Renal cortical epithelial cell (primary cell): ENCODE results near the gene FNDC3B. TPM values are rescaled to one million over a fixed set of nuclear protein-coding genes. Genes with fewer than 3 reads are reported as not detected.

Source experiments
- DNase-seq: peaks from one replicate; pipeline ENCODE4 v3.0.0-alpha.2; 2011; ENCODE audit warnings: low read depth
- total RNA-seq: library from RNA; depleted of rRNA; stranded (reverse); fragments of >200 nt; gene quantifications from 2 replicates; pipeline ENCODE4 v1.2.3, GENCODE V29; 2014

Gene FNDC3B
- total RNA-seq, 1 donor from 2014 or later: 220 TPM

- DNase-seq: no peak
Observed at GRCh38 chr3:172031996-172032395, 7.4 kb upstream of the FNDC3B start.

- no peak for DNase-seq
Observed at GRCh38 chr3:172033396-172033795, 6.0 kb upstream of the FNDC3B start.

- DNase-seq: peak; percentile 62
Observed at GRCh38 chr3:172034786-172035685, 4.3 kb upstream of the FNDC3B start.

DNA sequence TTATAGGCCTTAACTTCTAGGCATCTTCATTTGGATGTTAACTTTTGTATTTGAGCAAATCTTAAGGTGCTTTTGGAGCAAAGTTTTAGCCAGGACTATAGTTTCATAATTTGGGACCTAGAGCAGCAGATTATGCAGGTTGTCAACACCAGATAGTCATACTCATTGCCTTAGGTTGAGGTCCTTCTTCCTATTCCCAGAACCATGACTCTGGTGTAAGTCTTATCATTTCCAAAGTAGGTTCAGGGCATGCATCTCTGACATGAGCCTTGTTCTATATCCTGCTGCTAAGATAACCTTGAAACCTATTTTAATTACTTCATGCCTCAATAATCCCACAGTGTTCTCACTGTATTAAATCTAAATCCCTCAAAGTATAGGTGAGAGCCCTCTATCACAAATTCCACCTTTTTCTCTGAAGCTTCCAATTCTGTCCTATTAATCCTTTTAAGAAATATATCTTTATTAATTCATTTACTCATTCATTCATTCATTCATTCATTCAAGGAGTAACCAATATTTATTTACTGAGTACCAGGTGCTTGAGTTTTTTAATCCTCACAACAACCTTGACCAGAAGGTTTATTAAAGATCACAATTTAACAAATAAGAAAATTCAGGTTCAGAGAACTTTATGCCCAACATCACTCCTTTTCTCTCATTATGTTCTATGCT, 2.7 kb upstream of the FNDC3B start:
- DNase-seq: no peak

GRCh38 chr3:172038798-172039435, 461 bp upstream of the FNDC3B start:
- no peak for DNase-seq

DNA sequence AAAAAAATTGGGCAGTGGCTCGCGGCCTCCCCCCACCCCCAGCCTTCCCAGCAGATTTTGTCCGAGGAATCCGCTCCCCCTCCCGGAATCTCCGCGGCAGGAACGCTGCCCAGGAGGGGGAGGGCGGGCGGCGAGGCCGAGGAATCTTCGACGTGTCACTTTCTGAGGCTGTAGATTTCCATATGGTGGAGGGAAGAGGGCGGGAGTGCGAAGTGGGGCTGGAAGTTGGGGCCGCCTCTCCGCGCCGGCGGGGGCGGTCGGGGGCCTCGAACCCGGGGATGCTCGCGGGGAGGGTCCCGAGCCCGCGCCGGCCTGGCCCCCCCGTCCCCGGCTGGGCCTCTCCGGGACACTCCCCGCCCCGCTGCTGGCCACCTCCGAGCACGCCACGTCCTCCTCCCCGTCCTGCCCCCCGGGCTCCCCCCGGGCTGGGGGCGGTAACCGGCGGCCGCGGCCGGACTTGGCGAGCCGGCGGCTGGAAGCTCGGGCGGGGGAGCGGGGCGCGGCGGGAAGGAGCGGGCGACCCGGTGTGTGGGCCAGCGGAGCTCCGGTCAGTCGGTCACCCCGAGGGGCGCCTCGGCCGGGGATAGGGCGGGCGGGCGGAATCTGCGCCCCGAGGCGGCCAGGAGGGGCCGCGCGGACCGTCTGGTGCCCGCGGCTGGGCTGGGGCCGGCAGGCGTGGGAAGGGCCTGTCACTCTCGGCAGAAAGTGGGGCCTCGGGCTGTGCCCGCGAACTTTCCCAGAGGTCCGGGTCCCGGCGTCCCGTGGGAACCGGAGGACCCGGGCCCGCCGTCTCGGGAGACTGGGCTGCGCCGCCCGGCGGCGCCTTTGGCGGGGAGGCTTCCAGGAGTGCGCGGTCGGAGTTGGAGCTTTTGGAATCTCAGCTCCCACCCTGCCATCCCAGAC, 951 bp downstream of the FNDC3B start:
- DNase-seq: peak; percentile 49

DNA sequence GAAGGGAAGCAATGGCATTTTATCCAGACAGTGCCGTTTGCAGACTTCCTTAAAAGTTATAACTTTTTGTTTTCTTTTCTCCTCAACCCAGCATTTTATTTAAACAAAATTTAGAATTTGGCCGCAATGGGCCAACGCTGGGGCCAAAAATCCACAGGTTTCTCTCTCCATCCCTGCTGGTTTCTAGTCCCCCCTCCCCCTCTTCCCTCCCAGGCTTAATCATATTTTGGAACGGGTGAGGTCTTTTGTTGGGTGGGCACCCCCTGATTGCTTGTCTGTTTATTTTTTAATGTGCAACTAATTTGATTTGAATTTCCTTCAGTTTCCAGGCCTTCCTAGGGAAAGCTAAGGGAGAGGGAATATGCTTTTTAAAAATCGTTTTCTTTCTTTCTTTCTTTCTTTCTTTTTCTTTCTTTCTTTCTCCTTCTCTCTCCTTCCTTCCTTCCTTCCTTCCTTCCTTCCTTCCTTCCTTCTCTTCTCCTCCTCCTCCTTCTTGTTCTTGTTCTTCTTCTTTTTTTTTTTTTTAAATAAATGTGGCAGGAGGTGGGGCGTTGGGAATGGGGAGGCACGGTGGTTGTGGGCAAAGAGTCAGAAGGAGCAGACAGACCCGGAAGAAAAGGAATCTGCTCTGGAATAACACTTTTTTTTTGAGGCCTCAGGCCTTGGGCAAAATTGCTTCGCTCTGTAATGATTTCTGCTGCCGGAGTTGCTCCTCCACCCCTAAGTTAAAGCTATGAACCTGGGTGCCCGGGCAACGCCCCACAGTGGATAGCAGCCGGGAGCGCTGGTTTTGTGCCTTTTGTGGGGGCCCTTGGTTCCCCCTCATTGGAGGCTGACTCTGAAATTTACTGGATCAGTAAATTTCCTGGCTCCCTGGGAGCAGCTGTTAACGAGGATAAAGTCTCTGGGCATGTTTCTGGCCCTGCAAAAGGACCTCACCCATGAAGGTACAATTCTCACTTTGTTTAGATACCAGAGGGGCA, 1.9 kb downstream of the FNDC3B start:
- peak; percentile 65 for DNase-seq

DNA sequence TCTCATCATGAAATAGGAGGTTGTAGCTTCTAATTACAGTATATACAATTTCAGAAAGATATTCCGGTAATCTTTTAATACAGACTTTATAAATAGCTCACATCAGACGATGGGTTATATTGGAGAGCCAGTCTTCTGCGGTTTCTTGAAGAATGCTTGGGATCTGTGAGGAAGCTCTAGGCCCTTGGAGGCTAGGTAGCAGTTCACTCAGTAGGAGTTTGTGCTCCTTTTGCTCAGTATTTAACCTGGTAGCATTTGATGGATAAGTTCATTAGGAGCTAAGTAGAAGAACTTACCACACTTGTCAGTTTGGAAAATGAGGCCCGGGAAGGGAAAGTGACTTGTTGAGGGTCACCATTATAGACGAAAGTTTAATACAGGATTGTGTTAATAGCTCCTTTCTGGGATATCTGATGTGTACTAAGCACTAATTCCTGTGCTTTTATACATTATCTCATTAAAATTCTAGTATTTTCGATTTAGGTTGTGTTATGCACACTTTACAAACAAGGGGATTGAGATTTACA, 2.8 kb downstream of the FNDC3B start:
- no peak for DNase-seq

DNA sequence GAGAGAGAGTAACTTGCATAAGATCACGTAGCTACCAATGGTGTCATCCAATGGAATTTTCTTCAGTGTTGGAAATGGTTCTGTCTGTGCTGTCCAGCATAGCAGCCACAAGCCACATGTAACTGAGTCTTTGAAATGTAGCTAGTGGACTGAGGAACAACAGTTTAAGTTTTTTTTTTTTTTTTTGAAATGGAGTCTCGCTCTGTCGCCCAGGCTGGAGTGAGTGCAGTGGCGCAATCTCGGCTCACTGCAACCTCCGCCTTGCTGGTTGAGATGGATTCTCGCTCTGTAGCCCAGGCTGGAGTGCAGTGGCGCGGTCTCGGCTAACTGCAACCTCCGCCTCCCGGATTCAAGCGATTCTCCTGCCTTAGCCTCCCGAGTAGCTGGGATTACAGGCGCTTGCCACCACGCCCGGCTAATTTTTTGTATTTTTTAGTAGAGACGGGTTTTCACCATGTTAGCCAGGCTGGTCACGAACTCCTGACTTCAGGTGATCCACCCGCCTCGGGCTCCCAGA, 3.3 kb downstream of the FNDC3B start:
- peak; percentile 84 for DNase-seq

GRCh38 chr3:172043233-172043632, 3.9 kb downstream of the FNDC3B start:
- no peak for DNase-seq

- no peak for DNase-seq
Observed at GRCh38 chr3:172043766-172044165, 4.4 kb downstream of the FNDC3B start.

DNA sequence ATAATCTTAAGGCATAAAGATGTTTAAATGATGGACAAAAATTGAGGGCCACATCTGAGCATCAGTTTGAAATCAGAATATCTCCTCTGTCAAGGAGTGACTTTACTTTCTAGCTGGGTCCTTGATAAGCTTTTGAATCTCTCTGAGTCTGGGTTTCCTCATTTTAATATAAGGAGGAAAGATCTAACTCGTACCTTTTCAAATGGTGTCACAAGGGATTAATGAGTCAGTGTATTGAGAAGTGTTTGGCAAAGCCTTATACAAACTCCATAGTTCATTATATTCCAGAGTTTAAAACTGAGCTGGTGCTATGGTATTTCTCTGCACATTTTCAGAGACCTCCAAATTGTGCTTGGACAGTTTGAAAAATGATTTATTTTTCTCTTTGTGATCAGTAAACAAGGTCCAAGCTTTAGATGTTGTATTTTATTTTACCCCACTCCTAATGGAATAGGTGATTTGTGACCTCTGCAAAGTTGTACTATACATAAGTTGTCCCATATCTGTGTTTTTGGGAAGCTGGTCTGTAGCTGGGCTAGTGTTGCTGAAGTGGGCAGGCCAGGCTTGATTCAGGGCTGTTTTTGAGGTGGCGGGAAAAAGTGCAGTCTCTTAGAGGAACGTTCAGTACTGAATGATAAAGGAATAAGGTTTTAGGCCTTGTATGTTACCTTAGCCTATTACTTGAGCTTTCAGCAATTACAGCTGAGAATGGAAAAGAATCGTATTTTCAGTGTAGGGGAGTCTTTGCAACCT, 5.6 kb downstream of the FNDC3B start:
- DNase-seq: peak; percentile 45

DNA sequence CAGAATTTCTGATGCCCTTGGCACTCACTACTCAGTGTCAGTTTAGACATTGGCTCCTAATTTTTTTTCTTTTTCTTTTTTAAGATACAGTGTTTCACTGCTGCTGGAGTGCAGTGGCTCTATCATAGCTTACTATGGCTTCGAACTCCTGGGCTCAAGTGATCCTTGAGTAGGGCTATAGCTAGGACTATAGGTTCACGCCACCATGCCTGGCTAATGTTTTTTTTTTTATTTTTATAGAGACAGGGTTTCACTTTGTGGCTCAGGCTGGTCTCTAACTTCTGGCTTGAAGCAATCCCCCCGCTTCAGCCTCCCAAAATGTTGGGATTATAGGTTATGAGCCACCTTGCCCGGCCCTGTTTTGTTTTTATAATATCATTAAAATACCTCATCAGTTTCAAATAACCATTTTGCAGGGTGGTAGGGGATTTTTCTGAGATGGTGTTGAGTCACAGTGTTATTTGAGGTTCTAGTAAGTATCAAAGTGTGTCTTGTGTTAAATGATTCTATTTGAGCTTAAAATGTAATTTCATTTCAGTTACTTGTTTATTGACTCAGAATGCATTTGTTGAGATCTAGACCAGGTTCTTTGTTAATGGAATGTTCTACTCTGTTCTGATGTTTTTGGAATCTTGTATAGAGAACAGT, 7.0 kb downstream of the FNDC3B start:
- peak; percentile 58 for DNase-seq

GRCh38 chr3:172047567-172048115, 8.3 kb downstream of the FNDC3B start:
- no peak for DNase-seq

DNA sequence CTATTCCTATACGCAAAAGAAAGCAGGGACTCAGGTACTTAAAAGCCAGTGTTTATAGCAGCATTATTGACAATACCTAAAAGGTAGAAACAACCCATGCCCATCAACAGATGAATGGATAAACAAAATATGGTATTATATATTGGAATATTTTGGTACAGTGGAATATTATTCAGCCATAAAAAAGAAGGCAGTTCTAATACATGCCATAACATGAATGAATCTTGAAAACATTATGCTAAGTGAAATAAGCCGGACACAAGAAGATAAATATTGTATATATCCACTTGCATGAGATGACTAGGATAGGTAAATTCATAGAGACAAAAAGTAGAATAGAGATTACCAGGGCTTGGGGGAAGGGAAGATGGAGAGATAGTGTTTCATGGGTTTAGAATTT, 9.2 kb downstream of the FNDC3B start:
- no peak for DNase-seq

- no peak for DNase-seq
Observed at GRCh38 chr3:172051310-172051956, 12.1 kb downstream of the FNDC3B start.

GRCh38 chr3:172051957-172052354, 12.6 kb downstream of the FNDC3B start:
- no peak for DNase-seq

- DNase-seq: no peak
Observed at GRCh38 chr3:172052405-172052804, 13.0 kb downstream of the FNDC3B start.
